Astrocyte of the cerebellum (primary cell): ENCODE data around the gene NBL1.

Experiments used
- DNase-seq: peaks from one replicate; pipeline ENCODE4 v3.0.0-alpha.2; 2011; ENCODE audit warnings: low read depth
- H3K4me3 ChIP-seq: 2 replicates; pipeline ENCODE4 v1.5.1; 2011; ENCODE audit warnings: mild to moderate bottlenecking, low read depth, low read length, moderate library complexity
- CTCF ChIP-seq: IDR thresholded peaks from 2 replicates; pipeline ENCODE4 v1.5.1; 2012; ENCODE audit warnings: low read length, low read depth, moderate library complexity, mild to moderate bottlenecking; ENCODE audit errors: missing control alignments
- in situ Hi-C: cut with HindIII; loops from 2 replicates; pipeline ENCODE4 v1.10.0; 2017; ENCODE audit warnings: low sequenced_read_pairs

Gene NBL1

DNA sequence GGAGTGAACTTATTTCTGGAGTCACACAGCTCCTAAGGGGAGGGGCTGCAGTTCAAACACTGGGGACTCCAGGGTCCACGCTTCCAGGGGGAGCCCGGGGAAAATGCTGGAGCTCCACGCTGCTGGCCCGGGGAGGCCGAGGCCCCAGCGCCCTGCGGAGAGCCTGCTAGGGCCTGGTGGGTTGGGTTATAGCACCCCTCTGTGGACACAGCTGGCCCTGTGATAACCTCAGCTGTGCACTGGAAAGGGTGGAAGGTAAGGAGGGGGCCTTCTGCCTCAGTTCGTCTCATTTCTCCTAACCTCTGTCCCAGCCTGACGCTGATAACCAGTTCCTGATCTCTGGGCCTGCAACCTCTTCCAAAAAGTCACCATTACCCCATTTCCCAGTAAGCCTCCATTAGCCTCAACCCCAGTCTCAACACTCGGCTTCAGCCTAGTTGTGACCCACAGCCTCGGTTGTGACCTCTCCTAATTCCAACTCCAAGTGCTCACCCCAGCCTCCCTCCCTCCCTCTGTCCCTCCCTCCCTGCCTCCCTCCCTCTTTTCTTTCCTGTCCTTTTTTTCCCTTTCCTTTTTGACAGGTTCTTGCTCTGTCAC lies 7.1 kb downstream of the NBL1 start:
- DNase-seq = no peak
- no peak overlapping the region for H3K4me3 ChIP-seq
- in situ Hi-C loops = no loop called here
- peak; percentile 73 for TF ChIP-seq CTCF

GRCh38 chr1:19654386-19654785 lies 10.3 kb downstream of the NBL1 start:
- in situ Hi-C loops = no loop called here
- no peak overlapping the region for H3K4me3 ChIP-seq
- no peak for DNase-seq
- no peak for TF ChIP-seq CTCF

DNA sequence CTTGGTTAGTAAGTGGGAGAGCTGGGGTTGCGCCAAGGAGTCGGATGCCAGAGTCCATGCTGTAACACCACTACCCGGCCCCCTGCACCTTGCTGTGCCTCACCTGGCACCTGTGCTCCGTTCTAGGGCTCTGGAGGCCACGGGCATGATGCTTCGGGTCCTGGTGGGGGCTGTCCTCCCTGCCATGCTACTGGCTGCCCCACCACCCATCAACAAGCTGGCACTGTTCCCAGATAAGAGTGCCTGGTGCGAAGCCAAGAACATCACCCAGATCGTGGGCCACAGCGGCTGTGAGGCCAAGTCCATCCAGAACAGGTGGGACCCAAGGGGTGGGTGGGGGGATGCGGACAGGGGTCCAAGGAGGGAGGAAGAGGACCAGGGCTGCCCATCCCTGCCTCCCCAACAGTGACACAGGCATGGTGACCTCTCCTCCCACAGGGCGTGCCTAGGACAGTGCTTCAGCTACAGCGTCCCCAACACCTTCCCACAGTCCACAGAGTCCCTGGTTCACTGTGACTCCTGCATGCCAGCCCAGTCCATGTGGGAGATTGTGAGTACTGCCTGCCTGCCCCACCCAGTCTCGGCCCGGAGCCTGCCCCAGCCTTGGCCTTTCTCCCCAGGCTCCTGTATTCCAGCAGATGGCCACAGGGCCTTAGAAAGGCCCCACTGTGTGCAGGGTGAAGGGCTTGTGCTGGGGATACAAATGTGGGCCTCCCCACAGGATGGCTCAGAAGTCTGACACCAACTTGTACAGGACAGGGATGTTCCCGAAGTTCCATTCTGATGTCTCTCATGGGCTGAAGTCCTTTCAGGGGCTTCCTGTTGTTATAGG lies 11.0 kb downstream of the NBL1 start:
- in situ Hi-C loops = no loop called here
- no peak for TF ChIP-seq CTCF
- no peak overlapping the region for H3K4me3 ChIP-seq
- DNase-seq = no peak

- no peak overlapping the region for H3K4me3 ChIP-seq
- TF ChIP-seq CTCF = no peak
- in situ Hi-C loops = no loop called here
- DNase-seq = no peak
Observed at GRCh38 chr1:19655718-19656080, 11.6 kb downstream of the NBL1 start.

GRCh38 chr1:19656134-19656779 lies 12.1 kb downstream of the NBL1 start:
- in situ Hi-C loops = no loop called here
- no peak for DNase-seq
- H3K4me3 ChIP-seq = no peak overlapping the region
- TF ChIP-seq CTCF = no peak

DNA sequence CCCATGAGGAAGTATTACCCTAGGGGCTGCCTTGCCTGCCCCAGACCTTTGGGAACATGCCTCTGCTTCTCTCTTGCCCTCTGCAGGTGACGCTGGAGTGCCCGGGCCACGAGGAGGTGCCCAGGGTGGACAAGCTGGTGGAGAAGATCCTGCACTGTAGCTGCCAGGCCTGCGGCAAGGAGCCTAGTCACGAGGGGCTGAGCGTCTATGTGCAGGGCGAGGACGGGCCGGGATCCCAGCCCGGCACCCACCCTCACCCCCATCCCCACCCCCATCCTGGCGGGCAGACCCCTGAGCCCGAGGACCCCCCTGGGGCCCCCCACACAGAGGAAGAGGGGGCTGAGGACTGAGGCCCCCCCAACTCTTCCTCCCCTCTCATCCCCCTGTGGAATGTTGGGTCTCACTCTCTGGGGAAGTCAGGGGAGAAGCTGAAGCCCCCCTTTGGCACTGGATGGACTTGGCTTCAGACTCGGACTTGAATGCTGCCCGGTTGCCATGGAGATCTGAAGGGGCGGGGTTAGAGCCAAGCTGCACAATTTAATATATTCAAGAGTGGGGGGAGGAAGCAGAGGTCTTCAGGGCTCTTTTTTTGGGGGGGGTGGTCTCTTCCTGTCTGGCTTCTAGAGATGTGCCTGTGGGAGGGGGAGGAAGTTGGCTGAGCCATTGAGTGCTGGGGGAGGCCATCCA lies 12.8 kb downstream of the NBL1 start:
- DNase-seq = no peak
- no peak for TF ChIP-seq CTCF
- H3K4me3 ChIP-seq = no peak overlapping the region
- in situ Hi-C loops = no loop called here
